Astrocyte of the hippocampus (primary cell): ENCODE measurements around the gene THSD4.

Experiments used
- DNase-seq: peaks from one replicate; pipeline ENCODE4 v3.0.0; 2011; ENCODE audit warnings: low read depth, low spot score

THSD4 gene

DNA sequence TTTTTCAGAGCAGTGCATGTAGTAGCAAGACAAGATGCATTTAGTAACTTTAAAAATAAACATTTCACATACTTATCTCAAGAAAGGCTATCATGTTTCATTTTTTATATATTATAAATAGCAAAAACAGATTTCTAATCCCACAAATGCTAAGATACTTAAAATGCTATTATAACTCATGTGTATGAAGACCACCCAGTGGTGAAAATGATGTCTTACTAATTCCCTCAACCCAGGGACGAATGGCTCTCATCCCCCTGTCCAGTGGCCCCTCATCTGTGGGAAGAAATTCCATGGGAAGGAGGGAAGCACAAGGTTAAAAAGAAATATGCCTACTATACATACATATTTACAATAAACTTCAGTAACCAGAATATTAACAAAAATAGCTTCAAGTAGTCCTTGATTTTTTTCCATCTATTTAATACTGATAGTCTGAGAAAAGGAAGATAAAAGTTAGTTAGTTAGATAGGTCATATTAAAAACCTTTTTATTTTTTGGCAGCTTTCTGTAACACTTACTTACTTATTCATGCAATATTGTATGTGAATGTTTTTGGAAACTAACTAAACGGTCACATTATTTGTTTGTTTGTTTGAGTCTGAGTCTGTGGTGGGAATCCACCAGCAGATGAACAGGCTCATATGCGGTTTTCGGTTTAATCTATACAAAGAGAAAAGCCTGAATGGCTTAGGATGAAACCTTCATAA, 709.9 kb downstream of the THSD4 start:
- no peak for DNase-seq

DNA sequence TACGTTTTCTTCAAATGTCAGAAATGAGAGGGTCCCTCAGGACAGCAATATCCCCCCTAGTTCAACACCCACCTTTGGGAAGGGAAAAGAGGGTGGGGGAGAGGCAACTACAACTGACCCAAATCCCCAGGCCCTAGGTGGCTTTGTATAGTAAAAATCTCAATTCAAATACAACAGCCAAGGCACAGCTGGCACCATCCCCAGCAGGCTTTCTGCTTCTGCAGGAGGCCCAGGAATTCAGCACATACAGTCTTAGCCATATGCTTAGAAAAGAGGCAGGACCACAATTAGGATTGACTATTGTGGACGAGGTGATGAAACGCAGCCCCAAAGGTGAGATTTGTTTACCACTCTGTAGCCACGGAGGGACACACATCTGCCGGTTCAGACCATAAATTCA, 710.9 kb downstream of the THSD4 start:
- DNase-seq: no peak

GRCh38 chr15:71830981-71831380, 715.7 kb downstream of the THSD4 start:
- DNase-seq: no peak
